ENCODE data around the gene IFRD2. TPM values are rescaled to one million over a fixed set of nuclear protein-coding genes. Genes with fewer than 3 reads are reported as not detected.
"Not testable (repeated sequence)": the region's sequence is repeated elsewhere in the genome, so short reads cannot be mapped to it uniquely, and the experiment has no call there.

Gene IFRD2
- polyA plus RNA-seq, 1 experiment = 19.3 TPM

- Histone ChIP-seq H3K27me3 (ENCODE audit: control insufficient read depth, insufficient read depth, low read length) (no peaks in the 10 kb centered on the region), H3K27ac (ENCODE audit: low read depth, low read length) (no peak overlapping the region), H3K9me3 (ENCODE audit: control insufficient read depth, insufficient read depth, low read length) (no peaks in the 10 kb centered on the region; the same call in 1 of the 2 replicates), H3K4me3 (ENCODE audit: low read depth, low read length) (no peak overlapping the region)
- no peak for TF ChIP-seq CTCF (IDR thresholded peaks at IDR 0.05; ENCODE audit: low read depth, low read length)
- CTCF ChIA-PET = no interaction called here
- POLR2A ChIA-PET = no interaction called here
- no peak for DNase-seq (ENCODE audit: low read depth, low spot score)
Measured at GRCh38 chr3:50316657-50317242, 24.5 kb upstream of the IFRD2 start.

GRCh38 chr3:50314816-50315215 is 22.6 kb upstream of the IFRD2 start:
- H3K27ac ChIP-seq (ENCODE audit: low read depth, low read length) = no peak overlapping the region
- CTCF ChIA-PET = interaction anchor here (0.7 kb wide), 1 partner anchor 10 kb away, joined by 5 read pairs; no protein-coding TSS in a partner anchor
- no peak overlapping the region for H3K4me3 ChIP-seq (ENCODE audit: low read depth, low read length)
- POLR2A ChIA-PET = interaction anchor here (0.8 to 0.9 kb wide), 2 partner anchors 13 to 15 kb away, joined by 4 read pairs; partner anchors contain the start of genes HYAL3, NAA80 and TUSC2
- no peak for DNase-seq (ENCODE audit: low read depth, low spot score)
- no peaks in the 10 kb centered on the region for H3K27me3 ChIP-seq (ENCODE audit: control insufficient read depth, insufficient read depth, low read length)
- no peak for TF ChIP-seq CTCF (IDR thresholded peaks at IDR 0.05; ENCODE audit: low read depth, low read length)
- H3K9me3 ChIP-seq (ENCODE audit: control insufficient read depth, insufficient read depth, low read length) = no peaks in the 10 kb centered on the region; the same call in 1 of the 2 replicates

- Histone ChIP-seq H3K4me3 (ENCODE audit: low read depth, low read length) (no peak overlapping the region), H3K27ac (ENCODE audit: low read depth, low read length) (no peak overlapping the region), H3K27me3 (ENCODE audit: control insufficient read depth, insufficient read depth, low read length) (no peaks in the 10 kb centered on the region), H3K9me3 (ENCODE audit: control insufficient read depth, insufficient read depth, low read length) (peaks cover 3% of the 10 kb centered on the region)
- ChIA-PET CTCF (no interaction called here), POLR2A (interaction anchor here (0.8 kb wide), 1 partner anchor 14 kb away, joined by 4 read pairs; the partner anchor contains the start of gene TUSC2)
- no peak for TF ChIP-seq CTCF (IDR thresholded peaks at IDR 0.05; ENCODE audit: low read depth, low read length)
- DNase-seq (ENCODE audit: low read depth, low spot score) = no peak
Measured at GRCh38 chr3:50314342-50314741, 22.1 kb upstream of the IFRD2 start.

GRCh38 chr3:50312041-50312440 is 19.8 kb upstream of the IFRD2 start:
- POLR2A ChIA-PET; DNase-seq (ENCODE audit: low read depth, low spot score); H3K27me3 ChIP-seq (ENCODE audit: control insufficient read depth, insufficient read depth, low read length); H3K27ac ChIP-seq (ENCODE audit: low read depth, low read length); H3K4me3 ChIP-seq (ENCODE audit: low read depth, low read length); CTCF ChIA-PET: not testable (repeated sequence)
- H3K9me3 ChIP-seq (ENCODE audit: control insufficient read depth, insufficient read depth, low read length) = peaks cover 26% of the 10 kb centered on the region

GRCh38 chr3:50304601-50305000 is 12.4 kb upstream of the IFRD2 start:
- ChIA-PET POLR2A (no interaction called here), CTCF (no interaction called here)
- Histone ChIP-seq H3K9me3 (ENCODE audit: control insufficient read depth, insufficient read depth, low read length) (peaks cover 31% of the 10 kb centered on the region), H3K27ac (ENCODE audit: low read depth, low read length) (no peak overlapping the region), H3K4me3 (ENCODE audit: low read depth, low read length) (no peak overlapping the region), H3K27me3 (ENCODE audit: control insufficient read depth, insufficient read depth, low read length) (no peaks in the 10 kb centered on the region)
- DNase-seq (ENCODE audit: low read depth, low spot score) = no peak
- TF ChIP-seq CTCF (IDR thresholded peaks at IDR 0.05; ENCODE audit: low read depth, low read length) = no peak
